ENCODE results near the gene SLC26A6. TPM values are rescaled to one million over a fixed set of nuclear protein-coding genes. Genes with fewer than 3 reads are reported as not detected.

SLC26A6 gene
- total RNA-seq, 1 donor from 2014 or later, result 28.1 TPM

- peaks cover 0 to 22% of the 10 kb centered on the region in 2 donors for H3K4me1 ChIP-seq
- no peak for DNase-seq (ENCODE audit: low spot score in 2 of 2)
- TF ChIP-seq CTCF (IDR thresholded peaks at IDR 0.05), result no peak
- peaks cover 41 to 45% of the 10 kb centered on the region in 2 donors for H3K36me3 ChIP-seq
- H3K27me3 ChIP-seq, result no peaks in the 10 kb centered on the region
- intact Hi-C loops (cut with DNase I), result loop anchor here (2.0 to 10.0 kb wide), 2 partner anchors 77 to 159 kb away; partner anchors contain the start of gene PFKFB4
- H3K4me3 ChIP-seq, result peak overlapping the region; percentile 95 to 97
- no peaks in the 10 kb centered on the region for H3K9me3 ChIP-seq
- H3K27ac ChIP-seq, result peak overlapping the region; percentile 80 to 81
Observed at GRCh38 chr3:48633743-48634142, 1.5 kb downstream of the SLC26A6 start.

DNA sequence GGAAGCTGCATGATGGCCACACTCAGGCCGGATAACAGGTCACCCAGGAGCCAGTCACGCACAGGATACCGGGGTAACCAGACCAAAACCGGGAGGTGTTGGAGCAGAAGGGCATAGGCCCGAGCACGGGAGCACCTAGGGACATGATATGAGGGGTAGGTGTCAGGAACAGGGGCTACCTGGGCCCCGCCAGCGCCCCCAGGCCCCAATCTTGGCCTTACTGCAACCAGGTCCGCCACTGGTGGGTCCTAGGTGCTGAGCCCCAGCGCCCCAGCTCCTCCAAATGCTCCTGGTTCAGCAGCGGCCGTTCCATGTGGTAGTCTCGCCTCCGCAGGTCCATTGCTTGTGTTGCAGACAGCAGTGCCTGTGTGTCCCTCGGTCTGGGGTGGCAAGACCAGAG lies 2.0 kb downstream of the SLC26A6 start:
- Histone ChIP-seq H3K9me3 (no peaks in the 10 kb centered on the region), H3K27me3 (no peaks in the 10 kb centered on the region), H3K36me3 (peaks cover 45 to 50% of the 10 kb centered on the region in 2 donors), H3K27ac (peak overlapping the region; percentile 80 to 81), H3K4me3 (peak overlapping the region in 1 of 2 donors; percentile 95), H3K4me1 (peaks cover 0 to 22% of the 10 kb centered on the region in 2 donors)
- no peak for DNase-seq (ENCODE audit: low spot score in 2 of 2)
- intact Hi-C loops (cut with DNase I), result loop anchor here (10.0 kb wide), 1 partner anchor 158 kb away; no protein-coding TSS in a partner anchor
- TF ChIP-seq CTCF (IDR thresholded peaks at IDR 0.05), result no peak

DNA sequence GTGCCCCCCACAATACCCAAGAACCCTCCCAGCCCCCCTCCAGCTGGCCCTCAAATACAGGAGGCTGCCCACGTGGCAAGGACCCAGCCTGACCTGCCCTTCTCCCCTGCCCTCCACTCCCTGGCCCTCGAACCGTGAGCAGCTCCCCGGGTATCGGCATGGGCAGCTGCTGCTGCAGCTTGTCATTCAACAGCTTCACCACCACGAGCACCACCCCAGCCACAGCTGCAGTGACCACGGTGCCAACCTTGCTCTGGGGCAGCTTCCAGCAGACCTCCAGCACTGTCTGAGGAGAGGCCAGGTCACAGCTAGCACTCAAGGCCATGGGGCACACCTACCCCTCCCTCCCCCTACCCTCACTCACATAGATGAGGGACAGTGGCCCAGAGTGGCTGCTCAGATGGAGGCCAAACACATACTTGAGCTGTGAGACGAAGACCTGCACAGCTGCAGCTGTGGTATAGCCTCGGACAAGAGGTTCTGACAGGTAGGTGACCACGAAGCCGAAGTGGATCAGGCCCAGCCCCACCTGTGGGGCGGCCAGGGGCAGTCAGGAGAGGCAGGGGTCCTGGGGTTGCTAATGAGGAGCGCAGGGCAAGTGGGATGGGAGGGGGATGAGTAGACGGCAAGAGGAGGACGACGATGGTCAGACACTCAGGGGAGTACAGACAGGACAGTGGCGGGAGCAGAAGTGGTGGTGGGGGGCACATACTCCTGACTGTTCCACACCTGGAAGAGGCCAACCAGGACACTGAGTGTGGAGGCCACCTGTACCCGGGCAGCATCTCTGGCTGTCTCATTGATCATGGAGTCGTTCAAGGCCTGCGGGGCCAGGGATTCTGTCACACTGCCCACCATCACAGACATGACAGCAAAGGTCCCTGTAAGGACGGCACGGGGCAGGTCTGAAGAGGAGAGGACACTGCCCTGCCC lies 3.5 kb downstream of the SLC26A6 start:
- H3K4me3 ChIP-seq, result no peak overlapping the region
- intact Hi-C loops (cut with DNase I), result loop anchor here (10.0 kb wide), 1 partner anchor 157 kb away; no protein-coding TSS in a partner anchor
- no peak for DNase-seq (ENCODE audit: low spot score in 2 of 2)
- TF ChIP-seq CTCF (IDR thresholded peaks at IDR 0.05), result no peak
- H3K27ac ChIP-seq, result no peak overlapping the region
- H3K4me1 ChIP-seq, result peaks cover 0 to 22% of the 10 kb centered on the region in 2 donors
- peaks cover 60 to 65% of the 10 kb centered on the region in 2 donors for H3K36me3 ChIP-seq
- no peaks in the 10 kb centered on the region for H3K9me3 ChIP-seq
- H3K27me3 ChIP-seq, result no peaks in the 10 kb centered on the region

DNA sequence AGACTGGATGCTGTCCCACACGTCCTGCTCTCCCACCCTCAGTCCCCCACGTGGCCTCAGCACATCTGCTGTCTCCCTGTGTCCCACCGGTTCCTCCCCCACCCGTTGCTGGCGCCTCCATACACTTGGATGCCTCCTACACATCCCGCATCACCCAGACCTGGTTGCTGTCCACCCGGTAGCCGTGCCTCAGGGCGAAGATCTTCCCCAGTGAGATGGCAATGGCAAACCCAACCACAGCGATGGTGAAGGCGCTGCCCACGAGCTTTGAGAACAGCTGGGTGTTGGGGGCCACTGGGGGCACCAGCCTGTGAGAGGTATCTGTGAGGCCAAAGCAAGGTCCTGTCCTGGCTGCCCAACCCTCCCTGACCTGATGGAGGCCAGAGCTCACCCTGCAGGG lies 4.4 kb downstream of the SLC26A6 start:
- DNase-seq (ENCODE audit: low spot score in 2 of 2), result no peak
- Histone ChIP-seq H3K4me3 (no peak overlapping the region), H3K9me3 (no peaks in the 10 kb centered on the region), H3K27me3 (no peaks in the 10 kb centered on the region), H3K36me3 (peaks cover 69 to 74% of the 10 kb centered on the region in 2 donors), H3K27ac (no peak overlapping the region), H3K4me1 (peaks cover 0 to 16% of the 10 kb centered on the region in 2 donors)
- TF ChIP-seq CTCF (IDR thresholded peaks at IDR 0.05), result no peak
- intact Hi-C loops (cut with DNase I), result loop anchor here (10.0 kb wide), 1 partner anchor 156 kb away; no protein-coding TSS in a partner anchor

DNA sequence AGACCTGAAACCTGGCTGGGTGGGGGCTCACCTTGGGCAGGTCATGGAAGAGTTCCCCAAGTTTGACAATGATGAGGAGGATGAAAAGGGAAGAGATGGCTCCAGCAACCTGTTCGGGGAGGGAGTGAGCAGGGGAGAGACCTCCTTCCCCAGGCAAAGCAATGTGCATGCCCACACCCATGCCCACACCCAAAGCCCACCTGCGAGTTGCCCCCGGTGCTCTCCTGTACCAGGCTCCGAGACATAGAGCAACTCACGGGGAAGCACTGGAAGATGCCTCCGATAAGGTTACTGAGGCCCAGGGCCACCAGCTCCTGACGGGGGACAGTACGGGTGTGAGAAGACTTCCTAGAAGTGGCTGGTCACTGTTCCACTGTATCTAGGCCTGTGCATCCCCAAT lies 4.9 kb downstream of the SLC26A6 start:
- H3K36me3 ChIP-seq, result peaks cover 73 to 78% of the 10 kb centered on the region in 2 donors
- intact Hi-C loops (cut with DNase I), result loop anchor here (10.0 kb wide), 1 partner anchor 156 kb away; no protein-coding TSS in a partner anchor

More for the DNA sequence above, 4.9 kb downstream of the SLC26A6 start:
- TF ChIP-seq CTCF (IDR thresholded peaks at IDR 0.05), result no peak
- DNase-seq (ENCODE audit: low spot score in 2 of 2), result no peak
- no peak overlapping the region for H3K4me3 ChIP-seq
- H3K9me3 ChIP-seq, result no peaks in the 10 kb centered on the region
- H3K4me1 ChIP-seq, result peaks cover 0 to 15% of the 10 kb centered on the region in 2 donors
- no peaks in the 10 kb centered on the region for H3K27me3 ChIP-seq
- H3K27ac ChIP-seq, result no peak overlapping the region
